ENCODE measurements around the gene NKAP. TPM values are rescaled to one million over a fixed set of nuclear protein-coding genes. Genes with fewer than 3 reads are reported as not detected.

Gene NKAP
- total RNA-seq, 3 donors from 2014 or later (not counting 1 experiment from before 2014, with no cell fraction given): 14.7 to 20.0 (median 15.4) TPM

DNA sequence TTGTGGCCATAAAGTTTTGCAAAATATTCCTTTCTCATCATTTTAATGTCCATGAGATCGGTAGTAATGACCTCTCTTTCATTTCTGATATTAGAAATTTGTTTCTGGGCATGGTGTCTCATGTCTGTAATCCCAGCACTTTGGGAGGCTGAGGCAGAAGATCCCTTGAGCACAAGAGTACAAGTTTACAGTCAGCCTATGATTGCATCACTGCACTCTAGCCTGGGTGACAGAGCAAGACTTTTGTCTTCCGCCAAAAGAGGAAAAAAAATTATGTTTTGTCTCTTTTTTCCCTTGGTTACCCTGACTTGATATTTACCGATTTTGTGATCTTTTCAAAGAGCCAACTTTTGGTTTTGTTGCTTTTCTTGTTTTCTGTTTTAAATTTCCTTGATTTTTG is 10.8 kb upstream of the NKAP start:
- DNase-seq: peak in 1 of 2 donors; percentile 3
- WGBS (ENCODE audit: insufficient coverage): 100% methylated on average over 1 of the region's 3 CpGs
- TF ChIP-seq, protein P1, sequence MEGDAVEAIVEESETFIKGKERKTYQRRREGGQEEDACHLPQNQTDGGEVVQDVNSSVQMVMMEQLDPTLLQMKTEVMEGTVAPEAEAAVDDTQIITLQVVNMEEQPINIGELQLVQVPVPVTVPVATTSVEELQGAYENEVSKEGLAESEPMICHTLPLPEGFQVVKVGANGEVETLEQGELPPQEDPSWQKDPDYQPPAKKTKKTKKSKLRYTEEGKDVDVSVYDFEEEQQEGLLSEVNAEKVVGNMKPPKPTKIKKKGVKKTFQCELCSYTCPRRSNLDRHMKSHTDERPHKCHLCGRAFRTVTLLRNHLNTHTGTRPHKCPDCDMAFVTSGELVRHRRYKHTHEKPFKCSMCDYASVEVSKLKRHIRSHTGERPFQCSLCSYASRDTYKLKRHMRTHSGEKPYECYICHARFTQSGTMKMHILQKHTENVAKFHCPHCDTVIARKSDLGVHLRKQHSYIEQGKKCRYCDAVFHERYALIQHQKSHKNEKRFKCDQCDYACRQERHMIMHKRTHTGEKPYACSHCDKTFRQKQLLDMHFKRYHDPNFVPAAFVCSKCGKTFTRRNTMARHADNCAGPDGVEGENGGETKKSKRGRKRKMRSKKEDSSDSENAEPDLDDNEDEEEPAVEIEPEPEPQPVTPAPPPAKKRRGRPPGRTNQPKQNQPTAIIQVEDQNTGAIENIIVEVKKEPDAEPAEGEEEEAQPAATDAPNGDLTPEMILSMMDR (IDR thresholded peaks at IDR 0.05): no peak

DNA sequence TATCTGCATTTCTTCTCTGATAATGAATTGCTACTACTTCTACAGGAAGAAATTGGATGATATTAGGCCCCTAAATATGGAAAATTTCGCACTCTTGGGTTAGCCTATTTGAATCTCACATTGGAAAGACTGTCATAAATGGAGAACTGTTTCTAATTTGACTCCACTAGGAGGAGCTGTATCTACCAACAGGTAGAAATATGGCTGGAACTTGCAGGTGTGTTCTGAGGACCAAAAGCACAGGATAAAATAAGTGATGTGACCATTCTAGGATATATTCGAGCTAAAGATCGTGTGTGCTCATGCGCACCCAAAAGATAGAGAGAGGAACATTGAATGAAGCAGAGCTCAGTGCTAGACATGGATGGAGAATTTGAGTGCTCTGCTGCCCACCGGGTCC is 4.8 kb upstream of the NKAP start:
- no peak for ATAC-seq
- Mint-ChIP-seq H3K27me3 (ENCODE audit: low read depth in 2 of 2) (peaks cover 8 to 23% of the 10 kb centered on the region in 2 donors), H3K27ac (no peak overlapping the region), H3K9me3 (no peaks in the 10 kb centered on the region), H3K4me1 (no peaks in the 10 kb centered on the region), H3K4me3 (no peak overlapping the region), H3K36me3 (no peaks in the 10 kb centered on the region)
- 83% methylated on average over 5 of the region's 5 CpGs for WGBS (ENCODE audit: insufficient coverage)
- peaks cover 5% of the 10 kb centered on the region for H3K4me1 ChIP-seq (ENCODE audit: control insufficient read depth, insufficient read depth, low read length)
- H3K36me3 ChIP-seq (ENCODE audit: control insufficient read depth, insufficient read depth, low read length): no peaks in the 10 kb centered on the region
- DNase-seq: peak in 1 of 2 donors; percentile 3
- H3K9me3 ChIP-seq (ENCODE audit: control insufficient read depth, insufficient read depth, low read length): no peaks in the 10 kb centered on the region
- H3K27me3 ChIP-seq (ENCODE audit: control insufficient read depth, insufficient read depth, low read length): no peaks in the 10 kb centered on the region
- H3K27ac ChIP-seq (ENCODE audit: low read length): no peak overlapping the region
- intact Hi-C loops (cut with micrococcal nuclease): no loop called here
- H3K4me3 ChIP-seq (ENCODE audit: low read length): no peak overlapping the region
- TF ChIP-seq, protein P1 (IDR thresholded peaks at IDR 0.05): no peak

More for the DNA sequence above, 10.8 kb upstream of the NKAP start:
- H3K4me3 Mint-ChIP-seq: no peak overlapping the region
- peaks cover 8 to 12% of the 10 kb centered on the region in 2 donors for H3K4me1 Mint-ChIP-seq
- Histone ChIP-seq H3K4me3 (ENCODE audit: low read length) (no peak overlapping the region), H3K27me3 (ENCODE audit: control insufficient read depth, insufficient read depth, low read length) (no peaks in the 10 kb centered on the region), H3K36me3 (ENCODE audit: control insufficient read depth, insufficient read depth, low read length) (no peaks in the 10 kb centered on the region), H3K9me3 (ENCODE audit: control insufficient read depth, insufficient read depth, low read length) (no peaks in the 10 kb centered on the region), H3K27ac (ENCODE audit: low read length) (no peak overlapping the region), H3K4me1 (ENCODE audit: control insufficient read depth, insufficient read depth, low read length) (peaks cover 17% of the 10 kb centered on the region)
- no peaks in the 10 kb centered on the region for H3K9me3 Mint-ChIP-seq
- ATAC-seq: no peak
- intact Hi-C loops (cut with micrococcal nuclease): no loop called here
- H3K27me3 Mint-ChIP-seq (ENCODE audit: low read depth in 2 of 2): peaks cover 6 to 27% of the 10 kb centered on the region in 2 donors
- H3K27ac Mint-ChIP-seq: no peak overlapping the region
- H3K36me3 Mint-ChIP-seq: no peaks in the 10 kb centered on the region

DNA sequence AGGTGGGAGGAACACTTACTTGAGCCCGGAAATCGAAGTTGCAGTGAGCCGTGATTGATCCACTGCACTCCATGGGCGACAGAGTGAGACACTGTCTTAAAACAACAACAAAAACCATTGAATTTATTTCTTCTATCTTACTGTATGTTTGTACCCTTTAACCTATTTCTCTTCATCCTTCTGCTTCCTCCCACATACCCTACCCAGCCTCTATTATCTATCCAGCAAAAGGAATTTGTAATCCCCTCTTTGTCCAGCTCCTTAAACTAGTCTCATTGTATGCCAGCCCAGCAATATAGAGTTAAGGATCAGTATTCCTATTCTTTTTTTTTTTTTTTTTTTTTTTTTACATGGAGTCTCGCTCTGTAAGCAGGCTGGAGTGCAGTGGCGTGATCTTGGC is 1.9 kb upstream of the NKAP start:
- H3K36me3 Mint-ChIP-seq: no peaks in the 10 kb centered on the region

More for the DNA sequence above, 1.9 kb upstream of the NKAP start:
- Mint-ChIP-seq H3K27me3 (ENCODE audit: low read depth in 2 of 2) (peaks cover 5 to 14% of the 10 kb centered on the region in 2 donors), H3K27ac (no peak overlapping the region), H3K4me3 (no peak overlapping the region), H3K4me1 (peaks cover 19 to 21% of the 10 kb centered on the region in 2 donors), H3K9me3 (no peaks in the 10 kb centered on the region)
- TF ChIP-seq, protein P1 (IDR thresholded peaks at IDR 0.05): no peak
- no peaks in the 10 kb centered on the region for H3K27me3 ChIP-seq (ENCODE audit: control insufficient read depth, insufficient read depth, low read length)
- H3K27ac ChIP-seq (ENCODE audit: low read length): no peak overlapping the region
- H3K9me3 ChIP-seq (ENCODE audit: control insufficient read depth, insufficient read depth, low read length): no peaks in the 10 kb centered on the region
- intact Hi-C loops (cut with micrococcal nuclease): no loop called here
- no peaks in the 10 kb centered on the region for H3K36me3 ChIP-seq (ENCODE audit: control insufficient read depth, insufficient read depth, low read length)
- ATAC-seq: no peak
- 77% methylated on average over 6 of the region's 6 CpGs for WGBS (ENCODE audit: insufficient coverage)
- H3K4me3 ChIP-seq (ENCODE audit: low read length): no peak overlapping the region
- H3K4me1 ChIP-seq (ENCODE audit: control insufficient read depth, insufficient read depth, low read length): peaks cover 20% of the 10 kb centered on the region
- DNase-seq: no peak

All from natural killer cell (primary cell).